ENCODE measurements around the gene UCK2. TPM values are rescaled to one million over a fixed set of nuclear protein-coding genes. Genes with fewer than 3 reads are reported as not detected.

The UCK2 gene
- total RNA-seq, 1 experiment from 2014 or later, result 91.2 TPM

- intact Hi-C loops (cut with micrococcal nuclease; ENCODE audit: unreplicated experiment) (no loop called here), in situ Hi-C loops (cut with HindIII; ENCODE audit: low pct_unique_long_range_greater_than_20kb, low sequenced_read_pairs) (no loop called here)
- no peak overlapping the region for H3K4me3 ChIP-seq (ENCODE audit: low read depth in 2 of 2, low read length in 2 of 2)
- H3K27me3 ChIP-seq (ENCODE audit: control insufficient read depth, insufficient read depth, low read length), result no peaks in the 10 kb centered on the region
- H3K9me3 ChIP-seq (ENCODE audit: control insufficient read depth, insufficient read depth, low read depth, low read length), result no peaks in the 10 kb centered on the region
- H3K4me1 ChIP-seq (ENCODE audit: control insufficient read depth, insufficient read depth, low read length), result peaks cover 14% of the 10 kb centered on the region
- ChIA-PET POLR2A (no interaction called here), CTCF (no interaction called here)
- TF ChIP-seq SIN3A (IDR thresholded peaks at IDR 0.05; ENCODE audit: borderline replicate concordance, insufficient read depth, low read depth, low read length) (no peak), TCF7L2 (IDR thresholded peaks at IDR 0.05; ENCODE audit: low read depth, low read length) (no peak), REST (IDR thresholded peaks at IDR 0.05; ENCODE audit: insufficient read depth in 1 of 2, low read depth in 2 of 2, low read length in 1 of 2) (no peak), POLR2AphosphoS5 (IDR thresholded peaks at IDR 0.05; ENCODE audit: low read depth, low read length) (no peak), CTCF (IDR thresholded peaks at IDR 0.05) (no peak)
- ATAC-seq (no peak), DNase-seq (ENCODE audit: low read depth, low spot score) (no peak)
- H3K27ac ChIP-seq (ENCODE audit: low read length), result no peak overlapping the region
- BruUV-seq (replicated peaks), result no TSS peak
- H3K36me3 ChIP-seq (ENCODE audit: control insufficient read depth, insufficient read depth, low read length), result 0 out of 2 replicates have a peak, but pooled peaks cover 3% of the 10 kb centered on the region
Observed at GRCh38 chr1:165886983-165887382, 59.6 kb downstream of the UCK2 start.

- POLR2A ChIA-PET, result interaction anchor here (0.6 kb wide), 1 partner anchor 813 kb away, joined by 7 read pairs; no protein-coding TSS in a partner anchor
- no peak for TF ChIP-seq TCF7L2 (IDR thresholded peaks at IDR 0.05; ENCODE audit: low read depth, low read length)
- no peak for TF ChIP-seq SIN3A (IDR thresholded peaks at IDR 0.05; ENCODE audit: borderline replicate concordance, insufficient read depth, low read depth, low read length)
- no peak for TF ChIP-seq CTCF (IDR thresholded peaks at IDR 0.05)
- no peak for TF ChIP-seq REST (IDR thresholded peaks at IDR 0.05; ENCODE audit: insufficient read depth in 1 of 2, low read depth in 2 of 2, low read length in 1 of 2)
- no peak for TF ChIP-seq POLR2AphosphoS5 (IDR thresholded peaks at IDR 0.05; ENCODE audit: low read depth, low read length)
- no peak overlapping the region for H3K27ac ChIP-seq (ENCODE audit: low read length)
- H3K4me3 ChIP-seq (ENCODE audit: low read depth in 2 of 2, low read length in 2 of 2), result no peak overlapping the region
- peaks cover 3% of the 10 kb centered on the region; the same call in 1 of the 2 replicates for H3K36me3 ChIP-seq (ENCODE audit: control insufficient read depth, insufficient read depth, low read length)
- in situ Hi-C loops (cut with HindIII; ENCODE audit: low pct_unique_long_range_greater_than_20kb, low sequenced_read_pairs) (no loop called here), intact Hi-C loops (cut with micrococcal nuclease; ENCODE audit: unreplicated experiment) (no loop called here)
- no peaks in the 10 kb centered on the region for H3K27me3 ChIP-seq (ENCODE audit: control insufficient read depth, insufficient read depth, low read length)
- no peaks in the 10 kb centered on the region for H3K9me3 ChIP-seq (ENCODE audit: control insufficient read depth, insufficient read depth, low read depth, low read length)
- H3K4me1 ChIP-seq (ENCODE audit: control insufficient read depth, insufficient read depth, low read length), result peaks cover 12% of the 10 kb centered on the region
- DNase-seq (ENCODE audit: low read depth, low spot score), result no peak
- no peak for ATAC-seq
- no TSS peak for BruUV-seq (replicated peaks)
- CTCF ChIA-PET, result no interaction called here
Observed at GRCh38 chr1:165887877-165888551, 60.6 kb downstream of the UCK2 start.
